ENCODE measurements around the gene SURF4. TPM values are rescaled to one million over a fixed set of nuclear protein-coding genes. Genes with fewer than 3 reads are reported as not detected.

SURF4 gene
- total RNA-seq, result 100 to 1,000 TPM; 178 to 187 TPM
- polyA plus RNA-seq (2013, experiment 1 of 2), result 109 TPM
- polyA plus RNA-seq (2013, experiment 2 of 2), result 106 TPM
- long read RNA-seq, experiment 1, transcript SURF4-202 (6 exons, 2,984 nt), result major isoform, 37 of 92 reads
- long read RNA-seq, experiment 1, partial matches to known transcripts, result 9 of 92 reads
- long read RNA-seq, experiment 1, other reads (novel, unspliced or antisense), result 45 of 92 reads
- long read RNA-seq, experiment 2, transcript SURF4-202 (6 exons, 2,984 nt), result major isoform, 466 of 552 reads
- long read RNA-seq, experiment 2, transcript SURF4-207 (5 exons, 2,863 nt), result minor isoform, 10 of 552 reads
- long read RNA-seq, experiment 2, partial matches to known transcripts, result 23 of 552 reads
- long read RNA-seq, experiment 2, other reads (novel, unspliced or antisense), result 52 of 552 reads
- long read RNA-seq, experiment 3, transcript SURF4-207 (5 exons, 2,863 nt), result minor isoform, 7 of 1,565 reads
- long read RNA-seq, experiment 3, transcript SURF4-202 (6 exons, 2,984 nt), result major isoform, 1,494 of 1,565 reads
- long read RNA-seq, experiment 3, partial matches to known transcripts, result 8 of 1,565 reads
- long read RNA-seq, experiment 3, other reads (novel, unspliced or antisense), result 53 of 1,565 reads
- long read RNA-seq, experiment 4, transcript SURF4-202 (6 exons, 2,984 nt), result major isoform, 46 of 69 reads
- long read RNA-seq, experiment 4, partial matches to known transcripts, result 2 of 69 reads
- long read RNA-seq, experiment 4, other reads (novel, unspliced or antisense), result 19 of 69 reads

DNA sequence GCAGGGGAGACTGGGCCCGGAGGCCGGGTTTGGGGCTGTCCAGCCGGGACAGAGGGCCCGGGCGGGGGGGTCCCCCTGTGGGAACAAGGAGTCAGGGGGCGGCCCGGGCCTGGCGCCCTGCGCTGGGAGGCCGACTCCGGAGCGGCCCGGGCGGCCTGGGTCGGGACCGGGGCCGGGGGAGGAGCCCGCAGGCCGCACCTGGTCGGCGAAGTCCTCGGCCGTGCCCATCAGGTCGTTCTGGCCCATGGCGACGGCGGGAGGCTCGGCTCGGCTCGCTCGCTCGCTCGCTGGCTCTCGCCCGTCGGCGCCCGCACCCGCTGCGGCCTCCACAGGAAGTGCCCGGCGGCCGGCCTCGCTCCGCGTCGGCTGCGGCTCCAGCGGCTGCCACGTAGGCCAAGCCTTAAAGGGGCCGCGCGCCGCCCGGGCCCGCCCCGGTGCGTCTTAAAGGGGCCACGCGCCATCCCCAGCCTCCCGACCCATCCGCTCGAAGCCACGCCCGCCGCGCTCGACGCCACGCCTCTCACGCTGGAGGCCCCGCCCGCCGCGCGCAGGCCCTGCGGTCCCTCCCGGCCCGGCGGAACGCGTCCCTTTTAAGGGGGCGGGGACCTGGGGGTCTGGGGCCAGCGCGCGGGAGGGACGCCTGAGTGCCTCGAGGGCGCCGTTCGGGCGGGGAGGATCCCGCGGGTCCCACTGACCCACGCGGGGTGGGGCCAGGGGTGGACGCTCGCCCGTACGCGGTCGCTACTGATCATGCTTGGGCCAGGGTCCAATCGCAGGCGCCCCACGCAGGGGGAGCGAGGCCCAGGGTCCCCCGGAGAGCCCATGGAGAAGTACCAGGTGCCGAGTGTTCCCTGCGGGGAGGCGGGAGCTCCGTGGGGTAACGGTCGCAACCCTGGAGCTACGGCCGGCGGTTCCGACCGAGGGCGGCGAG lies at the start of gene SURF4, which contains the start of gene STKLD1:
Gene SURF4 (minus strand): TSS at position 337 of the 931 bp plus-strand sequence. CDS start 91 bp downstream, at position 246.
Gene STKLD1 (plus strand): TSS at position 643 of the 931 bp plus-strand sequence. CDS start 108 bp downstream, at position 751.
- peaks cover 10% of the 10 kb centered on the region for H3K36me3 Mint-ChIP-seq (ENCODE audit: low read depth)
- peak; percentile 98 for DNase-seq
- H3K27ac Mint-ChIP-seq, result peak within 1 kb of the TSS; percentile 97
- peaks cover 22% of the 10 kb centered on the region for H3K4me1 Mint-ChIP-seq
- H3K4me3 Mint-ChIP-seq, result peak within 1 kb of the TSS; percentile 94
- Histone ChIP-seq H3K9ac (ENCODE audit: extremely low read depth, low read length, poor library complexity, severe bottlenecking) (peak within 1 kb of the TSS; percentile 97), H3K9me3 (ENCODE audit: control insufficient read depth, low read length) (no peaks in the 10 kb centered on the region), H3K27me3 (ENCODE audit: control insufficient read depth, insufficient read depth, low read length, poor library complexity, severe bottlenecking) (no peaks in the 10 kb centered on the region), H3K4me1 (ENCODE audit: control insufficient read depth, insufficient read depth, low read length) (peaks cover 11% of the 10 kb centered on the region), H3K36me3 (ENCODE audit: control insufficient read depth, insufficient read depth, low read length) (peaks cover 25% of the 10 kb centered on the region), H3K4me3 (ENCODE audit: low read length) (peak within 1 kb of the TSS; percentile 91), H3K27ac (ENCODE audit: low read depth, low read length) (peak within 1 kb of the TSS; percentile 86)
- 2 to 6% methylated on average over 39 to 120 of the region's 120 CpGs for WGBS, 2 experiments (ENCODE audit: insufficient coverage in 1 of 2, insufficient read length in 1 of 2)
- peaks cover 9% of the 10 kb centered on the region for H3K9me3 Mint-ChIP-seq
- TF ChIP-seq, protein P1, sequence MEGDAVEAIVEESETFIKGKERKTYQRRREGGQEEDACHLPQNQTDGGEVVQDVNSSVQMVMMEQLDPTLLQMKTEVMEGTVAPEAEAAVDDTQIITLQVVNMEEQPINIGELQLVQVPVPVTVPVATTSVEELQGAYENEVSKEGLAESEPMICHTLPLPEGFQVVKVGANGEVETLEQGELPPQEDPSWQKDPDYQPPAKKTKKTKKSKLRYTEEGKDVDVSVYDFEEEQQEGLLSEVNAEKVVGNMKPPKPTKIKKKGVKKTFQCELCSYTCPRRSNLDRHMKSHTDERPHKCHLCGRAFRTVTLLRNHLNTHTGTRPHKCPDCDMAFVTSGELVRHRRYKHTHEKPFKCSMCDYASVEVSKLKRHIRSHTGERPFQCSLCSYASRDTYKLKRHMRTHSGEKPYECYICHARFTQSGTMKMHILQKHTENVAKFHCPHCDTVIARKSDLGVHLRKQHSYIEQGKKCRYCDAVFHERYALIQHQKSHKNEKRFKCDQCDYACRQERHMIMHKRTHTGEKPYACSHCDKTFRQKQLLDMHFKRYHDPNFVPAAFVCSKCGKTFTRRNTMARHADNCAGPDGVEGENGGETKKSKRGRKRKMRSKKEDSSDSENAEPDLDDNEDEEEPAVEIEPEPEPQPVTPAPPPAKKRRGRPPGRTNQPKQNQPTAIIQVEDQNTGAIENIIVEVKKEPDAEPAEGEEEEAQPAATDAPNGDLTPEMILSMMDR (conservative IDR thresholded peaks at IDR 0.05), result no peak
- peaks cover 11% of the 10 kb centered on the region for H3K27me3 Mint-ChIP-seq (ENCODE audit: insufficient read depth)

- Histone ChIP-seq H3K4me3 (ENCODE audit: low read length) (no peak overlapping the region), H3K27me3 (ENCODE audit: control insufficient read depth, insufficient read depth, low read length, poor library complexity, severe bottlenecking) (no peaks in the 10 kb centered on the region), H3K4me1 (ENCODE audit: control insufficient read depth, insufficient read depth, low read length) (no peaks in the 10 kb centered on the region), H3K9ac (ENCODE audit: extremely low read depth, low read length, poor library complexity, severe bottlenecking) (no peak overlapping the region), H3K36me3 (ENCODE audit: control insufficient read depth, insufficient read depth, low read length) (no peaks in the 10 kb centered on the region), H3K9me3 (ENCODE audit: control insufficient read depth, low read length) (peaks cover 10% of the 10 kb centered on the region), H3K27ac (ENCODE audit: low read depth, low read length) (no peak overlapping the region)
- peaks cover 3% of the 10 kb centered on the region for H3K36me3 Mint-ChIP-seq (ENCODE audit: low read depth)
- peaks cover 4% of the 10 kb centered on the region for H3K27me3 Mint-ChIP-seq (ENCODE audit: insufficient read depth)
- H3K4me3 Mint-ChIP-seq, result no peak overlapping the region
- peak; percentile 23 for DNase-seq
- 92 to 94% methylated on average over 17 to 22 of the region's 22 CpGs for WGBS, 2 experiments (ENCODE audit: insufficient coverage in 1 of 2, insufficient read length in 1 of 2)
- no peak overlapping the region for H3K27ac Mint-ChIP-seq
- H3K4me1 Mint-ChIP-seq, result peaks cover 8% of the 10 kb centered on the region
- TF ChIP-seq, protein P1 (conservative IDR thresholded peaks at IDR 0.05), result no peak
- H3K9me3 Mint-ChIP-seq, result peaks cover 5% of the 10 kb centered on the region
Measured at GRCh38 chr9:133425049-133425632, 49.3 kb upstream of the SURF4 start.

Data from endodermal cell (in vitro differentiated cells).